Measurements from ENCODE around the gene IQGAP2.

Gene IQGAP2

DNA sequence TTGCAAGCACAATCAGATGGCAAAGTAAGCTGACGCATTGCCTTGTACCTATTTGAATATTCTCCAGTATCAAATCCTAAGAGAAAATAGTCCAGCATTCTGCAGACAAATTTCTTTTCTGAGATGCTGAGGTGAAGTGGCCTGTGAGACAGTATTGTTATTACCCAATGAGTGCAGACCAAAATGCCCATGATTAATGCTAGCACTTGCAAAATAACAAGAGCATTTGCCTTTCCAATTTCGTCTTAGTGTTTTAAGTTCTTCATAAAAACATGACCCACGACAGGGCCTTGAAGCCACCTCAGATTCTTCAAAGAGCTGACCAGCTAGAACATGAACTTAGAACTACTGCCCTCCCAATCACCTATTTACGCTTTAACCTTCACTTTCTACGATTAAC is 2.6 kb upstream of the IQGAP2 start:
- TF ChIP-seq CTCF (IDR thresholded peaks at IDR 0.05; ENCODE audit: low read depth, low read length, poor library complexity, severe bottlenecking): no peak
- no peak for TF ChIP-seq EZH2phosphoT487 (IDR thresholded peaks at IDR 0.05; ENCODE audit: borderline replicate concordance, low read length)
- Histone ChIP-seq H3K4me3 (ENCODE audit: low read length) (no peak overlapping the region), H3K4me1 (ENCODE audit: control insufficient read depth, low read length) (peaks cover 52% of the 10 kb centered on the region), H3K9me3 (ENCODE audit: control insufficient read depth, insufficient read depth, low read length) (no peaks in the 10 kb centered on the region), H3K27ac (ENCODE audit: low read depth, low read length) (no peak overlapping the region), H3K4me2 (ENCODE audit: low read length) (no peak overlapping the region; the same call in 1 of the 2 replicates), H3K27me3 (ENCODE audit: control insufficient read depth, low read length) (no peaks in the 10 kb centered on the region), H3K36me3 (ENCODE audit: control insufficient read depth, low read length) (peaks cover 7% of the 10 kb centered on the region), H3K79me2 (ENCODE audit: control insufficient read depth, low read length) (peaks cover 21% of the 10 kb centered on the region), H3K9me2 (replicated peaks; ENCODE audit: control insufficient read depth, low read length) (no peaks in the 10 kb centered on the region), H4K20me1 (ENCODE audit: control insufficient read depth, insufficient read depth, low read depth, low read length) (no peaks in the 10 kb centered on the region), H3F3A (ENCODE audit: control insufficient read depth, insufficient read depth) (peaks cover 23% of the 10 kb centered on the region)

DNA sequence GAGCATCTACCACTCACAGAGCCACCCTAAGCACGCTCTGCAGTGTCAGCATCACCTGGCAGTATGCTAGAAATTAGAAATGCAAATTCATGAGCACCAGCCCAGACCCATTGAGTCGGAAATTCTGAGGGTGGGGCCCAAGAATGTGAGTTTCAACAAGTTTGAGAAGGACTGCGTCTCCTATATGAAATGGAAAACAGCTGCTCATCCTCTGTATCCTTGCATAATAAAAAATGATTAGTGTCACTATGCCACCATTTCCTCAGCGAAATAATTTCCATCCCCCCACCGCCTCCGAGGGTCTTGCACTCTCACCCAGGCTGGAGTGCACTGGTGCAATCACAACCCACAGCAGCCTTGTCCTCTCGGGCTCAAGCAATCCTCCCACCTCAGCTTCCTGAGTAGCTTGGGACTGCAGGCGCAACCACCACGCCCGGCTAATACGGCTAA is 1.3 kb upstream of the IQGAP2 start:
- H3K27me3 ChIP-seq (ENCODE audit: control insufficient read depth, low read length): no peaks in the 10 kb centered on the region
- peak overlapping the region; percentile 95 for H3K4me2 ChIP-seq (ENCODE audit: low read length)
- peaks cover 34% of the 10 kb centered on the region for H3K79me2 ChIP-seq (ENCODE audit: control insufficient read depth, low read length)
- no peaks in the 10 kb centered on the region for H3K9me3 ChIP-seq (ENCODE audit: control insufficient read depth, insufficient read depth, low read length)
- peaks cover 7% of the 10 kb centered on the region for H3K36me3 ChIP-seq (ENCODE audit: control insufficient read depth, low read length)
- peak overlapping the region; percentile 94 for H3K27ac ChIP-seq (ENCODE audit: low read depth, low read length)
- no peak for TF ChIP-seq EZH2phosphoT487 (IDR thresholded peaks at IDR 0.05; ENCODE audit: borderline replicate concordance, low read length)
- no peak for TF ChIP-seq CTCF (IDR thresholded peaks at IDR 0.05; ENCODE audit: low read depth, low read length, poor library complexity, severe bottlenecking)
- peaks cover 35% of the 10 kb centered on the region for H3F3A ChIP-seq (ENCODE audit: control insufficient read depth, insufficient read depth)
- peak overlapping the region; percentile 80 for H3K4me3 ChIP-seq (ENCODE audit: low read length)
- H4K20me1 ChIP-seq (ENCODE audit: control insufficient read depth, insufficient read depth, low read depth, low read length): no peaks in the 10 kb centered on the region
- peaks cover 59% of the 10 kb centered on the region for H3K4me1 ChIP-seq (ENCODE audit: control insufficient read depth, low read length)
- H3K9me2 ChIP-seq (replicated peaks; ENCODE audit: control insufficient read depth, low read length): no peaks in the 10 kb centered on the region

- peak overlapping the region; percentile 94 for H3K27ac ChIP-seq (ENCODE audit: low read depth, low read length)
- H3K4me3 ChIP-seq (ENCODE audit: low read length): peak overlapping the region; percentile 80
- no peaks in the 10 kb centered on the region for H4K20me1 ChIP-seq (ENCODE audit: control insufficient read depth, insufficient read depth, low read depth, low read length)
- H3K9me3 ChIP-seq (ENCODE audit: control insufficient read depth, insufficient read depth, low read length): no peaks in the 10 kb centered on the region
- no peaks in the 10 kb centered on the region for H3K27me3 ChIP-seq (ENCODE audit: control insufficient read depth, low read length)
- no peaks in the 10 kb centered on the region for H3K9me2 ChIP-seq (replicated peaks; ENCODE audit: control insufficient read depth, low read length)
- peaks cover 64% of the 10 kb centered on the region for H3K4me1 ChIP-seq (ENCODE audit: control insufficient read depth, low read length)
- peak overlapping the region; percentile 95 for H3K4me2 ChIP-seq (ENCODE audit: low read length)
- no peak for TF ChIP-seq CTCF (IDR thresholded peaks at IDR 0.05; ENCODE audit: low read depth, low read length, poor library complexity, severe bottlenecking)
- no peak for TF ChIP-seq EZH2phosphoT487 (IDR thresholded peaks at IDR 0.05; ENCODE audit: borderline replicate concordance, low read length)
- H3K36me3 ChIP-seq (ENCODE audit: control insufficient read depth, low read length): peaks cover 12% of the 10 kb centered on the region
- H3F3A ChIP-seq (ENCODE audit: control insufficient read depth, insufficient read depth): peaks cover 35% of the 10 kb centered on the region
- peaks cover 40% of the 10 kb centered on the region for H3K79me2 ChIP-seq (ENCODE audit: control insufficient read depth, low read length)
These were observed 717 bp upstream of the IQGAP2 start for GRCh38 chr5:76402251-76402885.

All from DOHH2 (cell line).